Heart left ventricle (tissue), 16 donors: ENCODE data around the gene PAX5. TPM values are rescaled to one million over a fixed set of nuclear protein-coding genes. Genes with fewer than 3 reads are reported as not detected.

Experiments
- ATAC-seq, 4 donors: fragments of 200-7000 bp; cut with Tn5 transposase; one replicate each; pipeline ENCODE4 v1.9.1; 2020 to 2022; ENCODE audit warnings: moderate library complexity in 4 of 4, mild to moderate bottlenecking in 3 of 4, moderate number of reproducible peaks in 1 of 4
- DNase-seq, 5 donors: peaks; one replicate each; pipeline ENCODE4 v3.0.0-alpha.2; 2020
- H3K27ac ChIP-seq, 12 donors: fragments of 200-600 bp; sonication (generic) in 4 of 12; one replicate each; pipeline versions ENCODE4 v1.5.0 to v1.8.0; 2016 to 2022; ENCODE audit warnings: mild to moderate bottlenecking in 2 of 12
- H3K27me3 ChIP-seq, 9 donors: fragments of 200-600 bp; sonication (generic) in 2 of 9; one replicate each; pipeline versions ENCODE4 v1.5.1 to v1.8.0; 2016 to 2022; ENCODE audit warnings: mild to moderate bottlenecking in 3 of 9
- H3K36me3 ChIP-seq, 9 donors: fragments of 200-600 bp; sonication (generic) in 2 of 9; one replicate each; pipeline versions ENCODE4 v1.5.0 to v1.8.0; 2018 to 2022; ENCODE audit warnings: mild to moderate bottlenecking in 2 of 9
- H3K4me1 ChIP-seq, 12 donors: fragments of 200-600 bp; sonication (generic) in 4 of 12; one replicate each; pipeline versions ENCODE4 v1.5.0 to v1.8.0; 2016 to 2022; ENCODE audit warnings: mild to moderate bottlenecking in 3 of 12
- H3K4me3 ChIP-seq, 12 donors: fragments of 200-600 bp; sonication (generic) in 4 of 12; one replicate each; pipeline versions ENCODE4 v1.5.0 to v1.8.0; 2017 to 2022; ENCODE audit warnings: mild to moderate bottlenecking in 9 of 12, moderate library complexity in 4 of 12
- H3K9me3 ChIP-seq, 12 donors: fragments of 200-600 bp; sonication (generic) in 4 of 12; one replicate each; pipeline versions ENCODE4 v1.5.0 to v1.8.0; 2016 to 2022; ENCODE audit warnings: mild to moderate bottlenecking in 1 of 12
- CTCF ChIP-seq, 12 donors: fragments of 200-600 bp; sonication (generic) in 4 of 12; IDR thresholded peaks; one replicate each; pipeline versions ENCODE4 v1.5.0 to v1.8.0; 2018 to 2022; ENCODE audit warnings: antibody characterized with exemption in 12 of 12, mild to moderate bottlenecking in 5 of 12
- POLR2A ChIP-seq, 2 donors: fragments of 450-650 bp; IDR thresholded peaks; one replicate each; pipeline ENCODE4 v1.6.1; 2017; ENCODE audit warnings: antibody characterized with exemption in 2 of 2, mild to moderate bottlenecking in 2 of 2, moderate library complexity in 2 of 2
- WGBS, 4 donors: extraction: QIAGEN DNeasy Blood & Tissue Kit in 2 of 4; methylation state at CpG; one replicate each; pipeline versions ENCODE4 v1.1.5 to v1.1.7; 2013 to 2018; 5-methylcytosine and 5-hydroxymethylcytosine counted together
- intact Hi-C, 10 donors: fragments of 100-400 bp; cut with DNase I; formaldehyde crosslinking; loops; one replicate each; pipeline versions ENCODE4 v1.11.1 to v1.14.2; 2022
- polyA plus RNA-seq, 2 donors: library from polyadenylated mRNA; stranded (reverse); fragments of 200-250 nt; gene quantifications; one replicate each; pipeline ENCODE4 v1.2.3, GENCODE V29; 2013
- total RNA-seq, 9 donors: library from RNA; depleted of rRNA in 2 of 9; stranded (reverse); fragments of >200 nt in 2 of 9; fragmentation: NEBNext Ultra II Directional in 3 of 9; extraction: Animal tissue kit (Norgen Biotek cat#: 25700) in 3 of 9; gene quantifications; one replicate each; pipeline versions ENCODE4 v1.1.0 to v1.2.4, GENCODE V29; 2016 to 2023
- donor health status: ischemic (EF 13 %, LVEDD 7.1; RV severe dilation, severe dysfunction).
- donor health status: healthy with polysubstance abuse.
- donor health status: DM: no; HTN: yes; CAD: no.
- donor health status: DM: no; HTN: no; CAD: no.
- donor health status: ischemic (EF 25% LVEDD 6.9; RV normal size, moderate dysfunction).
- donor health status: ischemic (EF 25% LVEDD 5.7; RV mildly dilated, moderate dysfunction).
- donor health status: healthy.
- donor health status: DM: yes; HTN: yes; CAD: no.
- donor health status: ischemic (EF 35%, LVEDD 5.7; RV mildly dilated, moderate dysfunction).
- donor health status: nonischemic (EF 11% LVEDD 7.7; RV severe dilation, severe dysfunction).
- donor health status: DM: yes; HTN: yes; CAD: no.
- donor health status: PGD.
- donor health status: ischemic (EF 29% LVEDD 5.4; RV normal size, mild dysfunction).
- donor health status: nonischemic (EF 23%, LVEDD 6.1; RV moderate dilation, normal function).

The PAX5 gene
- total and polyA plus RNA-seq, 11 donors: 0.01 to 0.37 (median 0.08) TPM; not detected in 7

DNA sequence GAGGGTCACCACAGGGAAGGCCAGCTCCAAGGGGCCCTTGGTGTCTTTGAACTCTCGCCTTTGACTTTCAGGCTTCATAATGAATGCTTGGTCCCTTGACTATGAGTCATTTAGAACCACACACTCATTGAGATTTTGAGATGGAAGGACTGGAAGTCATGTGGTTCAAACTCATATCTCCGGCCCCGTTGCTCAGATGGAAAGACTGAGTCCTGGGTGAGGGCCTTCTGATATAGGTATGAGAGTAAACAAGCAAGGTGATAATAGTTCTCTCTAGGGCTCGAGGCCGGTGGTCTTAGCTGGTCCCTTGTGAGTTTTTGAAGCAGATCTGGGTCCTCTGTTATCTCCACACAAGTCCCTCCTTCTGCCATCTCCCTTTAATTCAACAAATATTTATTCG, 210.6 kb downstream of the PAX5 start:
- WGBS, 4 donors: 84 to 91% (median 87%) methylated on average over 6 of the region's 6 CpGs
- intact Hi-C loops: no loop called here
- DNase-seq: no peak
- Histone ChIP-seq H3K27ac (no peak overlapping the region), H3K4me1 (peaks cover 0 to 7% (median 0%) of the 10 kb centered on the region in 12 donors), H3K9me3 (no peaks in the 10 kb centered on the region), H3K36me3 (no peaks in the 10 kb centered on the region), H3K27me3 (peaks cover 0 to 35% (median 14%) of the 10 kb centered on the region in 9 donors), H3K4me3 (no peak overlapping the region)
- no peak for TF ChIP-seq CTCF (IDR thresholded peaks at IDR 0.05)
- no peak for TF ChIP-seq POLR2A (IDR thresholded peaks at IDR 0.05)
- ATAC-seq: no peak

DNA sequence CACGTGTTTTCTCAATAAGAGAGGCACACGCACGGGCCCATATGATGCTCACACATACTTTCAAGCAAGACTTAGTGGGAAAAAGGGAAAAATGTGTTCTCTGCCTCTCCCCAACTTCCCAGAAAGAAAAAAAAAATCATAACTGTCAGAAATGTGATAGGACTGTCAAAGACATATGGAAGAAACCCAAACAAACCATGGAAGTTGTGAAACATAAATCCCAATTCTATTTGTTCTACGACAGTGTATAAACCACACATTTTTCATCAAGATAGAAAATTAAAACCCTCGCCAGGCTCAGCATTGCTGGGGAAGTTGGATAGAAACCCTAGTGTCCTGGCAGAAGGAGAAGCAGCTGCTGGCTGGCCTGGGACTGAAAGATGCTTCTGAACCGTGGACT, 211.9 kb downstream of the PAX5 start:
- DNase-seq: no peak
- ATAC-seq: no peak
- no peaks in the 10 kb centered on the region for H3K9me3 ChIP-seq
- WGBS, 4 donors: 71 to 79% (median 76%) methylated on average over 6 of the region's 6 CpGs
- H3K27ac ChIP-seq: no peak overlapping the region
- intact Hi-C loops: no loop called here
- peaks cover 3 to 44% (median 23%) of the 10 kb centered on the region in 9 donors for H3K27me3 ChIP-seq
- H3K4me3 ChIP-seq: no peak overlapping the region
- no peaks in the 10 kb centered on the region for H3K36me3 ChIP-seq
- TF ChIP-seq POLR2A (IDR thresholded peaks at IDR 0.05) (no peak), CTCF (IDR thresholded peaks at IDR 0.05) (no peak)
- peaks cover 0 to 12% (median 0%) of the 10 kb centered on the region in 12 donors for H3K4me1 ChIP-seq

DNA sequence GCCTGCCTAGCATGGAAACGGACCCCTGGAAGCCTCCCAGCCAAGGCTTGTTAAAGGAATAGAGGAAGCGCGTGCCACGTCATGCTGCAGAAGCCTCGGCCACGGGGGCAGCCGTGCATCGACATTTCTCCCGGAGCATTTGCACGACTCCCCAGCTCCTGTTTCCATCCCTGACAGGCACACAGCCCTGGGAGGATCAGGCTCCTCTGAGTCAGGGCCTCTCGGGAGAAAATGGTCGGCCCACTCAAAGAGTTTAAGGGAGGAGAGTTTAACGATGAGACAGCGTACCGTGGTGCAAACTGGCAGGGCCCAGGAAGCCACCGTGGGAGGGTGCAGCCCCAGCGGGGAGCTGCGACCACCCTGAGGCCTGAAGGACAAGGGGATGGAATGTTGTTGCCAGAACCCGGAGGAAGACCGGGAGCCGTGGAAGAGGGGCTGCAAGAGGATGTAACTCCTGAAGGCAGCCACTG, 213.6 kb downstream of the PAX5 start:
- Histone ChIP-seq H3K4me1 (peaks cover 0 to 12% (median 0%) of the 10 kb centered on the region in 12 donors), H3K4me3 (no peak overlapping the region), H3K27ac (no peak overlapping the region), H3K9me3 (no peaks in the 10 kb centered on the region), H3K36me3 (no peaks in the 10 kb centered on the region), H3K27me3 (peaks cover 3 to 59% (median 24%) of the 10 kb centered on the region in 9 donors)
- ATAC-seq (no peak), DNase-seq (no peak)
- WGBS, 4 donors: 58 to 70% (median 65%) methylated on average over 21 of the region's 21 CpGs
- intact Hi-C loops: no loop called here
- TF ChIP-seq POLR2A (IDR thresholded peaks at IDR 0.05): no peak
- TF ChIP-seq CTCF (IDR thresholded peaks at IDR 0.05): no peak

- Histone ChIP-seq H3K4me1 (peaks cover 0 to 12% (median 0%) of the 10 kb centered on the region in 12 donors), H3K27ac (no peak overlapping the region), H3K27me3 (peaks cover 3 to 59% (median 24%) of the 10 kb centered on the region in 9 donors), H3K4me3 (peak overlapping the region in 10 of 12 donors; percentile 7 to 49 (median 35)), H3K9me3 (no peaks in the 10 kb centered on the region), H3K36me3 (no peaks in the 10 kb centered on the region)
- ATAC-seq (peak in 3 of 4 donors; percentile 23 to 34 (median 34)), DNase-seq (no peak)
- intact Hi-C loops: no loop called here
- 30 to 34% (median 31%) methylated on average over 32 to 35 of the region's 35 CpGs for WGBS, 4 donors
- TF ChIP-seq CTCF (IDR thresholded peaks at IDR 0.05) (no peak), POLR2A (IDR thresholded peaks at IDR 0.05) (no peak)
These were observed 214.8 kb downstream of the PAX5 start for GRCh38 chr9:36818965-36819870.
